H1 (cell line): ENCODE measurements around the gene SLITRK3.

Source experiments
- EP300 ChIP-seq, 2 experiments: IDR thresholded peaks; 1 replicate in 1 of 2; 2 replicates in 1 of 2; pipeline ENCODE4 v1.6.1; 2011 to 2012; ENCODE audit warnings: low read depth in 2 of 2, low read length in 2 of 2, mild to moderate bottlenecking in 2 of 2, borderline replicate concordance in 1 of 2, inconsistent platforms in 1 of 2, moderate library complexity in 1 of 2
- TF ChIP-seq, protein P1 (sequence below), 3 experiments: IDR thresholded peaks; 1 replicate in 2 of 3; 2 replicates in 1 of 3; pipeline versions ENCODE4 v1.5.1 to v1.6.1; 2011; ENCODE audit warnings: low read length in 3 of 3, mild to moderate bottlenecking in 3 of 3, inconsistent platforms in 2 of 3, low read depth in 1 of 3, moderate library complexity in 1 of 3; ENCODE audit not compliant: insufficient read depth in 1 of 3; ENCODE audit errors: control extremely low read depth in 1 of 3

DNA sequence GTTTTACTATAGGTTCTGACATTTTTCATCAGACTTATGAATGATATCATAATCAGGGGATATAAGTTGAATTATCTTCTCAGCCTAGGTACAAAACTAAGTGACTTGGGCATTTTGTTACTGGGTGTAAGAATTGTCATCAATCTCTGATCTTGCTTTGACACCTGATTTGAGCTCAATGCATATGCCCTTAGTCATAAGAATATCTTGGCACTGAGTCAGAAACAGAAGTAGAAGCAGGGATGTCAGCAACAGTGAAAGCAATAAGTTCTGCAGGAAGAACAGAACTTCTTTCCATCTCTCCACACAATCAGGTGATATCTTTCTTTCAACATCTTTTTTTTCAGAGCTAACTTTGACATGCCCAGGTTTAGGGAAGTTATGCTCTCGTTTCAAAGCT is 14.6 kb downstream of the SLITRK3 start:
- TF ChIP-seq, protein P1, sequence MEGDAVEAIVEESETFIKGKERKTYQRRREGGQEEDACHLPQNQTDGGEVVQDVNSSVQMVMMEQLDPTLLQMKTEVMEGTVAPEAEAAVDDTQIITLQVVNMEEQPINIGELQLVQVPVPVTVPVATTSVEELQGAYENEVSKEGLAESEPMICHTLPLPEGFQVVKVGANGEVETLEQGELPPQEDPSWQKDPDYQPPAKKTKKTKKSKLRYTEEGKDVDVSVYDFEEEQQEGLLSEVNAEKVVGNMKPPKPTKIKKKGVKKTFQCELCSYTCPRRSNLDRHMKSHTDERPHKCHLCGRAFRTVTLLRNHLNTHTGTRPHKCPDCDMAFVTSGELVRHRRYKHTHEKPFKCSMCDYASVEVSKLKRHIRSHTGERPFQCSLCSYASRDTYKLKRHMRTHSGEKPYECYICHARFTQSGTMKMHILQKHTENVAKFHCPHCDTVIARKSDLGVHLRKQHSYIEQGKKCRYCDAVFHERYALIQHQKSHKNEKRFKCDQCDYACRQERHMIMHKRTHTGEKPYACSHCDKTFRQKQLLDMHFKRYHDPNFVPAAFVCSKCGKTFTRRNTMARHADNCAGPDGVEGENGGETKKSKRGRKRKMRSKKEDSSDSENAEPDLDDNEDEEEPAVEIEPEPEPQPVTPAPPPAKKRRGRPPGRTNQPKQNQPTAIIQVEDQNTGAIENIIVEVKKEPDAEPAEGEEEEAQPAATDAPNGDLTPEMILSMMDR (IDR thresholded peaks at IDR 0.05; ENCODE audit: control extremely low read depth in 1 of 3, insufficient read depth in 1 of 3, low read depth in 1 of 3, low read length in 3 of 3) = no peak
- no peak for TF ChIP-seq EP300 (IDR thresholded peaks at IDR 0.05; ENCODE audit: borderline replicate concordance in 1 of 2, low read depth in 2 of 2, low read length in 2 of 2)
